EL (cell line): ENCODE data around the gene TCEAL1.
"Not testable (repeated sequence)": the region's sequence is repeated elsewhere in the genome, so short reads cannot be mapped to it uniquely, and the experiment has no call there.

ENCODE experiments used
- DNase-seq: peaks from one replicate; pipeline ENCODE4 v3.0.0-alpha.2; 2016

TCEAL1 gene

DNA sequence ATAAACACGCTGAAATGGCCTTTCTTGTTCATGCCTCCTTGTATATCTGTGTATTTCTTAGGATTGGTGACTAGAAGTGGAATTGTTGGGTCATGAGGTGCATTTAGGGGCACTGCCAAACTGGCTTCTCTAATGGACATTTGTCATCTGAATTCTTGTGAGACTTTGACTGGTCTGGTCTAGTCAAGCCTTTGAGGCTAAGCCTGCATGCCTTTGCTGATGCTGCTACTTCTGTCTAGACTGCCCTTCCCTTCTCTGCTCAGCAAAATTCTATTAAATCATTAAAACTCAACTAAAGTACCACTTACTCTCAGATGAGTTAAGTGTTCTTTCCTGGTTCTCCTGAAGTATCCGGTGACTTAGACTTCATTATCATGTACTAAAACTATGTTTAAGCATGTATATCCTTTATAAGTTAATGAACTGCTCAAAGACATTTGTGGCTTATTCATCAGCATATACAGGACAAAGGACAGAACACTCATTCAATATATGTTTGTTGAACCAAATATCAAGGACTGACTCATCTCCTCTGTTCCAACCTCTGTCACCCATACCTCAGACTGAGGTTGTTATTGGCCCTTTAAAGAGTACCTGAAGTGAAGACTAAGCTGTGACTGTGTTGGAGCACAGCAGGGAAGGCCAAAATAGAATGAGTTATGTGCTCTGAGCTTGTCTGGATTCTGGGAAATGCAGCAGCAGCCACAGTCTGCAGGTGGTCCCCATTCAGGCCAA, 9.0 kb downstream of the TCEAL1 start:
- no peak for DNase-seq

DNA sequence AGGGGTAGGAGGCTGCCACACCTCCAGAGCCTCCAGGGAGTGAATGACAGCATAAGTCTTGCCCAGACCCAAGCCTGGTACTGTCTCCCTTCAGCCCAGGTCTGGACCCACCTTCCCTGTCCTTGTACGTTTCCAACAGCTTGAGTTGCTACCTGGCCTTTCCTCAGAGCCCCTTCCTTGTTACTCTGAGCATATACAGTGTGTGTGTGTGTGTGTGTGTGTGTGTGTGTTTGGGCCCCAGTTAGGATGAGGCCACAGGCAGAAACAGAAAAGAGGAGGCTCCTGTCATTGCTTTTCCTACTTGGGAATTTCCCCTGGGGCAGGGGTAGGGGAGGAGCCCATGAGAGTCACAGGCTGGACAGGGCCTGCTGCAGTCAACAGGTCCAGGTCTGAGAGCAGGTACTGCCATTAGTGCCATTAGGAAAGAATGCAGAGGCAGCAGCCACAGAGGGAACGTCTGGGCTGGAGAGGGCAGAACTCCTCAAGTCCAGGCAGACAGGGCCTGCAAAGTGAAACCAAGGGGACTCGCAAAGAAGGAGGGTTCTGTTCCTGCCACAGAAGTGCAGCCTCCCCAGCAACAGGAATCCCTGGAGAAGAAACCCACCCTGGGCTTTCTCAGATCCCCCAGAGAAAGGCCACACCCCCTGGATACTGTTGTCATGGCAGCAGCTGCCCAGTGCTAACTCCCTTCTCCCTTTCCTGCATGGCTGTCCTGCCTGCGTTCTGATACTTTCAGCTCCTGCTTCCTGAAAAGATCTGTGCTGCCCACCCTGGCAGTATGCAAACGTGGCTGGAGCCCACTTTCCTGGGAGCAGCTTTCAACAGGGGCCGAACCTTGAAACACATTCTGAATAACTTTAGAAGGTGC, 9.9 kb downstream of the TCEAL1 start:
- not testable (repeated sequence) for DNase-seq

DNA sequence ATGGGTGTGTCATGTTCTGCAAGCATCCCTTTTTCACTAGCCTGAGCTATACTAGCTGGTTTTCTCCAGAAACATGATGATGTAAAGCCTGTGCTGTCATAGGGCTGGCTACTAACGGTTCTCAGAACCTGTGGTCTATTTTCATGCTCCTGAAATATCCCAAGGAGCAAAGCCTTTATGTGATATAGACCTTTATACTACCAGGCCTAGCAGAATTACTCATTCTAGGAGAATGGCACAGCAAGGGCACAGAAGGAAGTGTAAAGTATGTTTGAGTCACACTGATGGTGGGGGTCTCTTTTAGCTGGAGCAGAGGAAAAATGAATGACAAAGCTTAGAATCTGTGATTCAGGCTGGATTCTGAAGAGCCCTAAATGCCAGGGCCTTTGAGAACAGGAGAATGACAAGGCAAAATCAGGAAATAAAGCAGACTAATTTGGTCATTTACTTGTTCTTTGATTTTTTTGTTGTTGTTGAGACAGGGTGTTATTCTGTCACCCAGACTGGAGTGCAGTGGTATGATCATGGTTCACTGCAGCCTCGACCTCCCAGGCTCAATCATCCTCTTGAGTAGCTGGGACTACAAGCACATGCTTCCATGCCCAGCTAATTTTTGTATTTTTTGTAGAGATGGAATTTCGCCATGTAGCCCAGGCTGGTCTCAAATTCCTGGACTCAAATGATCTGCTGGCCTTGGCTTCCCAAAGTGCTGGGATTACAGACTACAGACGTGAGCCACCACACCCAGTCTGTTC, 11.8 kb downstream of the TCEAL1 start:
- DNase-seq, result peak; percentile 62

DNA sequence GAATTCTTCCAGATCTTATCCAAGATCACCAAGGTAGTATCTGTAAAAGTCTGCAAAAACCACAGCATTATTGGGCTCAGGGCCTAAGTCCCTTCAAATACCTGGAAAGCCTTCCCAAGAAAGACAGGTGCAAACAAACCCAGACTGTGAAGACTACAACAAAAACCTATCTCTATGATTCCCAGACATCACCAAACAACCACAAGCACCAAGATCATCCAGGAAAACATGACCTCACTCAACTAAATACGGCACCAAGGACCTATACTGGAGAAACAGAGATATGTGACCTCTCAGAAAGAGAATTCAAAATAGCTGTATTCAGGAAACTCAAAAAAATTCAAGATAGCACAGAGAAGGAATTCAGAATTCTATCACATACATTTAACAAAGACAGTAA, 15.3 kb downstream of the TCEAL1 start:
- no peak for DNase-seq

DNA sequence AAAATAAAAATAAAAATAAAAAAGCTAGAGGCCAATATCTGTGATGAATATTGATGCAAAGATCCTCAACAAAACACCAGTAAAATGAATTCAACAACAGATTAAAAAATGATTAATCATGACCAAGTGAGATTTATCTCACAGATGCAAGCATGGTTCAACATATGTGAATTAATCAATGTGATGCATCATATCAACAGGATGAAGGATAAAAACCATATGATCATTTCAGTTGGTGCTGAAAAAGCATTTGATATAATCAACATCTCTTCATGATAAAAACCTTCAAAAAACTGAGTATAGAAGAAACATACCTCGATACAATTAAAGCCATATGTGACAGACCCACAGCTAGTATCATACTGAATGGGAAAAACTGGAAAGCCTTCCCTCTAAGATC, 18.9 kb downstream of the TCEAL1 start:
- no peak for DNase-seq

DNA sequence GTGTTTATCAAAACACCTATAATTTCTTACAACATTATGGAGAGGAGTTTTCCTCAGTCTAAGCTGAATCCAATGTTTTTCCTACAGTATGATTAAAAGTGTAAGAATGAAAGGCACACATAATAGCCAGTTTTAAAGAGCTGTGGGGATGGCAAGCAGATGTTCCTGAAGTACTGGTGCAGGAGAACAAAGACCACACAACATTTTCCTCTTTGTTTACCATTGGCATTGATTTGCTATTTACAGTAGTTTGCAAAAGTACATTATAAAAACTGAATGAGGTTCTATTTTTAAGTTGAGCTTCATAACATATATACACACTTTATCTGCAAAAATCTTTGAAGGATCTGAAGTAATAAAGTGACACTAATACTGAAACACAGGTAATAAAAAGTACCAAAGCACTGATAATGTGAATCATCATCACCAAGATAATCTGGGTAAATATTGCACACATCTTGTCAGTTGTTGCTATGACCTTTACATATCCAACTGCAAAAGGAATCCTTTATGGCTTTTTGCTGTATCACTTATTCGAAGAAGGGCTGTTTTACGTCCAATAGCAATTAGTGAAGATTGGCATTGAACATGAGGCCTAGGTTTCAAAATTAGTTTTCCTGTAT, 22.5 kb downstream of the TCEAL1 start:
- DNase-seq, result no peak

DNA sequence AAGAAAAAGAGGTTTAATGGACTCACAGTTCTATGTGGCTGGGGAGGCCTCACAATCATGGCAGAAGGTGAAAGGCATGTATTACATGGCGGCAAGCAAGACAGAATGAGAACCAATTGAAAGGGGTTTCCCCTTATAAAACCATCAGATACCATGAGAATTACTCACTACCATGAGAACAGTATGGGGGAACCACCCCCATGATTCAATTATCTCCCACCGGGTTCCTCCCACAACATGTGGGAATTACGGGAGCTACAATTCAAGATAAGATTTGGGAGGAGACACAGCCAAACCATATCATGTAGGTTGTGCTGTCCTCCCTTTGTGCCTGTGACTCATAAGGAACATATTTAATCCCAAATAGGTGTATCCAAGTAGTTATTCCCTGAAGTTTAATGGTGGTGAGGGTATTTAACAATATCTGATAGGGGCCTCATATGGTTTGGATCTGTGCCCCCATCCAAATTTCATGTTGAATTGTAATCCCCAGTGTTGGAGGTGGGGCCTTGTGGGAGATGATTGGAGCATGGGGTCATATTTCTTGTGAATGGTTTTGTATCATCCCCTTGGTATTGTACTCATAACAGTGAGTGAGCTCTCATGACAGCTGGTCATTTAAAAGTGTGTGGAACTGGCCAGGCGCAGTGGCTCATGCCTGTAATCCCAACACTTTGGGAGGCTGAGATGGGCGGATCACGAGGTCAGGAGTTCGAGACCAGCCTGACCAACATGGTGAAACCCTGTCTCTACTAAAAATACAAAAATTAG, 26.6 kb downstream of the TCEAL1 start:
- peak; percentile 18 for DNase-seq

DNA sequence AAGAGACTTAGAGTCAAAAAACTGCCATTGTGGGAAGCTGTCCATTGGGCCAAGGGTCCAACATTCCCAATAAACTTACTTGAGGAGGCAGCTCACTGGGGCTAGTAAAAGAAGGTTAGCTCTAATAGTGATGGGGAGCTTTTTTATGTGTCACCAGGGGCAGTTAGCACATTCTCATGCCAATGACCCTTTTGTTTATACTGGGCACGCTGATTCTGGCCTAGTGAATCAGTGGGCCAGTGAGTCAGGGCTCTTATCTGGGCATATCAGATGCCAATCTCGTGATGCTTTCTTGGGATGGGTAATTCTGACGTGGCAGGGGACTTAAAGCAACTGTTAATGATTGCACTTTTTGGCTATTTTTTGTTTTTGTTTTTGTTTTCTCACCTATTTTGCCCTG, 27.8 kb downstream of the TCEAL1 start:
- peak; percentile 93 for DNase-seq

DNA sequence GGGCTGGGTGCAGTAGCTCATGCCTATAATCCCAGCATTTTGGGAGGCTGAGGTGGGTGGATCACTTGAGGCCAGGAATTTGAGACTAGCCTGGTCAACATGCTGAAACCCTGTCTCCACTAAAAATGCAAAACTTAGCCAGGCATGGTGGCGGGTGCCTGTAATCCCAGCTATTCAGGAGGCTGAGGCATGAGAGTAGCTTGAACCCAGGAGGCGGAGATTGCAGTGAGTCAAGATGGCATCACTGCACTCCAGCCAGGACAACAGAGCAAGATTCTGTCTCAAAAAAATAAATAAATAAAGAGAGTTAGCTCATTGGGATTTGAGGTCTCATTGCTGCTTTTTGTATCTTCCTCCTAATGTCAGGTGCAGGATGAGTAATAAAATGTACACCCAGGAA, 28.3 kb downstream of the TCEAL1 start:
- peak; percentile 63 for DNase-seq

DNA sequence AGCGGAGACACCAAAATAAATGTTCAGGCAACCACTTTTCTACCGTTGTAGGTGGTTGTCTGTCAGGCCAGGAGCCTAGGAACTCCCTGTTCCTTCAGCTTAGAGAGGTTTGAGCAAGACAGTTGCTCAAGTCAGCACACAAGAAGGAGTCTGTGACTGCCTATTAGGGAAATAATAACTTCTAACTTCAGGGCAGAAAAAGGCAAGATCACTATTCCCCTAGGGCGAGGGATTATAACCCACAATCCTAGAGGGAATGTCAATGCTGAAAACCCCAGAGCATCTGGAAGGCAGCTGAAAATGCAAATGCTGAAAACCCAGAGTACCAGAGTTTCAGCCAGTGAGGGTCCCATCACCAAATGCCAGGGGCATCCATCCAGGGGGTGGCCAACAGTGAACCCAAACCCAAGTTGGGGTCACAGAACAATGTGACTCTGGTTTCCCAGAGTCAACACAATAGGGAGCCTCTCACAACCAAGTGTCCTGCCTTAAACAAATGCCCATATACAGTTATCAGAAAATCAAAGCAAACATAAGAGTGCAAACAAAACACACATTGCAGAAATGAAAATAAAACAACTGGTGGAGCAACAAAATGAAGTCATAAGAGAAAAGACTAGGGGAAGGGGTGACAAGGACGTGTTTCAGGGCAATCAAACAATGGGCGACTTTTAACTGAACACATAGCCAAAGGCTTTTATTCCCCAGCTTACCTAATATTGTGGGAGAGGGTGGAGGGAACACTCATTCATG, 30.1 kb downstream of the TCEAL1 start:
- DNase-seq, result no peak

DNA sequence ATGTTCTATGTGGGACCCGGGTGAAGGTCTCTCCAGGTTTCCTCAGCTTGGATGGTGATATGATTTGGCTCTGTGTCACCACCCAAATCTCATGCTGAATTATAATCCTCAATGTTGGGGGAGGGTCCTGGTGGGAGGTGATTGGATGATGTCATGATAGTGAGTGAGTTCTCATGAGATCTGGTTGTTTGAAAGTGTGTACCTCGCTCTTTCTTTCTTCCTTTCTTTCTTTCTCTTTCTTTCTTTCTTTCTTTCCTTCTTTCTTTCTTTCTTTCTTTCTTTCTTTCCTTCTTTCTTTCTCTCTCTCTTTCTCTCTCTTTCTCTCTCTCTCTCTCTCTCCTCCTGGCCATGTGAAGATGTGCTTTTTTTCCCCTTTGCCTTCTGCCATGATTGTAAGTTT, 30.7 kb downstream of the TCEAL1 start:
- not testable (repeated sequence) for DNase-seq

DNA sequence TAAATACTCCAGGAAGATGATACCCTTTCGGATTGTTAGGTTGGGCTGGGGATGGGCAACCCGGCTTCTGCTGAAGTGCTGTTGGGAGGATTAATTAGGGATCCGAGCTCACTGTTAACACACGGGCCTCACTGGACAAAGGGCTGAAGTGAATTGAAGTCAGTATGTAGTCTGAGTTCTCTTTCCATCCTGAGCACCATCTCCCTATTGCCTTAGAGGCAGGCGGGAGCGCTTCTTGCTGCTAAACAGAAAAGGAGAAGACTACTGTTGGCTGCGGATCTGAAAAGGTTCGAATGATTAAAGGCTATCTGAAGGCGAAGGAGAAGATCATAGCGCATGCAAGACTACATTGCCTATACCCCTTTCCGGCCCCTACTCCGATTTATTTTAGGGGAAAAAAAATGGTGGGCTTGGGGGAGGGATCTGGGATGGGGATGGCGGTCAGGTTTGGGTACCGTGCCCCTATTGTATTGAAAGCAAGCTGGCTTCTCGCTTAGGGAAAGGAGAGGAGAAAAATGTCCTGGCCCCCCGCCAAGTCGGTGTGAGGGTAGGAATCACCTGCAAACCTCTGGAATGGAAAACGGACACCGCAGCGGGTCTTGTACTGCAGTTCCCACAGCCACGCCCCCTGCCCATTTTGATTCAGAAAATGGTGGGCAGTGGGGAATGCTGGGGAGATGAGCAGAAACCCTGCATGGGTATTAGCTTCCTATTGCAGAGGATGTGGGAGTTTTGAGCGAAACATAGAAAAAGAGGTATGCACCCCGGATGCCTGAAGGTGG, 35.4 kb downstream of the TCEAL1 start:
- no peak for DNase-seq

DNA sequence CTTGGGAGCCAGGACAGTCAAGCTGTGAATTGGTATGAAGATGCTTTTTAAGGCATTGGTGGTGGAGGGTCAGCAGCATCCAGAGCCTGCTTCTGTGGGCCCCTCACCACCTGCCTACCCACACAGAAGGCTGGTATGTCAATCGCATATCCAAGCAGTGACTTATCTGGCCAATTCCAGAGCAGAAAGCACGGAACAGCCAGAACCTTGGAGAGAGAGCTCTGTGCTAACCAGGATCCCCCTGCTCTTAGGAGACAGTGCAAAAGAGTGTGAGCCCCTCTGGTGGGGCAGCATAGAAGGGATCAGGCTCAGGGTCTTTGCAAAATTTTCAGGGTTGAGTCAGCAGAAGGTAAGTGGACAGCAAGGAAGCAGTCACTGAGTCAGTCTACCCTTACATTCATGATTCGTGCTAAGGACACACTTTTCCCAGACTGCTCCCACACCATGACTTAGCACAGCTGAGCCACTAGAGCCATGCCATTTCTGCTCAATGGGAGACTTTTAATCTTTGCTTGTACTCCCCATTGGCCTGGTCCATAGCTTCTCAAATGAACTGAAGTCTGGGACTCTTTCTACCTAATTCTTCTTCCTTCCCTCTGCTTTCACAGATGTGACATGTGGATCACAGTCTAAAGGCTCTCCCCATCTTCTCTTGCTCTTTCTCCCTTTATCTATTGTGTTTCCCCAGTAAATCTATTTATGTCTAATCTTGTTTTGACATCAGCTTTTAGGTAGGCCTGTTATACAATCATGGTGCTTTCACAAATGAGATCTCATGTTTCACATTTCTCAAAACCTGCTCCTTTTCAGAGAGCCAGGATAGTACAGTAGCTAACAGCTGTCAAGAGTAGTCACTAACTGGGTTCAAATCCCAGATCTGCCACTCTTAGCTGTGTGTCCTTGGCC, 37.7 kb downstream of the TCEAL1 start:
- DNase-seq, result no peak

DNA sequence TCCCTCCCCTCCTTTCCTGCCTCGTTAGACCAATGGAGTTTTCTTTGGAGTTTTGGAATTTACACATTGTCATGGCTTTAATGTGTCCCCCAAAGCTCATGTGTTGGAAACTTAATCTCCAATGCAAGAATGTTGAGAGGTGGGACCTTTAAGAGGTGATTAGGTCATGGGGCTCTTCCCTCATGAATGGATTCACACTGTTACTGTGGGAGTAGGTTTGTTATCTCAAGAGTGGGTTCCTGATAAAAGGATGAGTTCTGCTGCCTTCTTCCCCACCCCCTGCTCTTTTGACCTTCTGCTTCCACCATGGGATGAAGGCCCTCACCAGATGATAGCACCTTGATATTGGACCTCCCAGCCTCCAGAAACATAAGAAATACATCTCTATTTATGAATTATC, 41.0 kb downstream of the TCEAL1 start:
- DNase-seq, result no peak

DNA sequence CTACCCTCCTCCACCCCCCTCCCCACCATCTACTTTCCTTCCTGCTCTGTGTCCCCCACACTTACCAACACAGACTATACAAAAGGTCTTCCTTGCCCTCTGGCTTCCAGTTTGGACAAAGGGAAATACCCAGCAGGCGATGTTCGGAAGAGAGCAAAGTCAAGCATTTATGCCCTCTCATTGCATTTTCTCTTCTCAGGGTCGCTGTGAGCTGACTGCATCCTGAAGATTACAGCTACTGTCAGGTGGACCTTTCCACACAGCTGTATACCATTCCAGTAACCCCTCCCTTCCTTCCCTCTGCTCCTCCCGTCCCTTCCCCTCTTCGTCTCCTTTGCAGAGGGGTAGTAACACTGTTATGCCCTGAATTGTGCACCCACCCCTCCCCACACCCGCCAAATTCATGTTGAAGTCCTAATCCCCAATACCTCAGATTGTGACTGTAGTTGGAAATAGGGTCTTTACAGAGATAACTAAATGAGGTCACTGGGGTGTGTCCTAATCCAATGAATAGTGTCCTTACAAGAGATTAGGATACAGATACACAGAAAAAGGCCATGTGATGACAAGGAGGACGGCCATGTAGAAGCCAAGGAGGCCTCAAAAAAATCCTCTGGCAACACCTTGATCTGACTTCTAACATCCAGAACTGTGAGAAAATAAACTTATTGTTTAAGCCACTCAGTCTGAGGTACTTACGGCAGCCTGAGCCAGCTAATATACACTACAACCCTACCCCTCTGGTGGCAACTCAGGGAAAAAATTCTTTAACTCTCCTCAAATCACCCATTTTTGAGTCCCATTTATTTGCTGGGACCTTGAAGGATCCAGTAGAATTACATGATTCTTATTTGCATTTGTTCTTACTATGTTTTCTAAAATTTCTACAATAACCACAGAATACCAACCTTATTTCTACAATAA, 46.0 kb downstream of the TCEAL1 start:
- DNase-seq, result no peak

DNA sequence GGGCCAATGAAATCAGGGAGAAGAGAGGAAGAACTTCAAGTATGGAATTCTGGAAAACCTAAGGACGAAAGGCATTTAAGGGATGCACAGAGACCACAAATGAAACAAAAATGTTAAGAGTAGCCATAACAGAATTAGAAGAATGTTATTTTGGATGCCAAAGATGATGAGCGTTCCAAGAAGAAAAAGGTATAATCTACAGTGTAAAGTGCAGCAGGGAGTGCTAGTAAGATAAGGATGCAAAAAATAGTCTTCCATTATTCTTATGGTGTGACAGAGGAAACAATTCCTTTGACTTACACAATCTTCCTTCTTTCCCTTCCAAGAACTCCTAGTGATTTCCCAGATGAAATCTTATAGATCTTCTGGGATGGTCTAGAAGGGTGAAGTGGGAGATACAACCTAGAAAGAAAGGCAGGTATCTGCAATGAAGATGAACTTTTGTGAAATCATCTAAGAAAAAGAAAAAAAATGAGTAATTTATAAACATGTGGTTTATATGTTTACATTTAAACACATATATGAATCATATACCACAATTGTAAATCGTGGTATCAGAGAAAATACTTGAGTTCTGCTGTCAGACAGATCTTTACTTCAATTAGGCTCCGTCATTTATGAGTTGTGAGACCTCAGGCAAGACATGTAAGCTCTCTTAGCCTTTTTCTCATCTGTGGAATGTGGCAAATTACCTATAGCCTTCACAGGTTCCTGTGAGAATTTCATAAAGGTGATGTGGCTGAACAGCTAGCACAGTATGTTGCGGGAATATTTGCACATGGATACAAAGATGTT, 49.6 kb downstream of the TCEAL1 start:
- DNase-seq, result peak; percentile 69
